GM21515 (cell line): ENCODE results near the gene PKP4.

Experiments used
- ATAC-seq: cut with Tn5 transposase; IDR thresholded peaks from one replicate; pipeline ENCODE4 v1.9.1; 2021; ENCODE audit not compliant: unreplicated experiment

The PKP4 gene

GRCh38 chr2:158498043-158498748 lies 41.4 kb downstream of the PKP4 start:
- ATAC-seq, result no peak

- no peak for ATAC-seq
Observed at GRCh38 chr2:158498749-158499136, 42.0 kb downstream of the PKP4 start.

GRCh38 chr2:158499383-158499782 lies 42.6 kb downstream of the PKP4 start:
- no peak for ATAC-seq

GRCh38 chr2:158500333-158500732 lies 43.6 kb downstream of the PKP4 start:
- ATAC-seq, result no peak

GRCh38 chr2:158501301-158501700 lies 44.5 kb downstream of the PKP4 start:
- no peak for ATAC-seq

- ATAC-seq, result no peak
Observed at GRCh38 chr2:158502974-158503373, 46.2 kb downstream of the PKP4 start.

- no peak for ATAC-seq
Observed at GRCh38 chr2:158504088-158504487, 47.3 kb downstream of the PKP4 start.

GRCh38 chr2:158505448-158505934 lies 48.7 kb downstream of the PKP4 start:
- ATAC-seq, result no peak

GRCh38 chr2:158507141-158507540 lies 50.4 kb downstream of the PKP4 start:
- ATAC-seq, result peak; percentile 66

GRCh38 chr2:158507679-158508078 lies 50.9 kb downstream of the PKP4 start:
- ATAC-seq, result no peak

- ATAC-seq, result no peak
Observed at GRCh38 chr2:158509928-158510797, 53.4 kb downstream of the PKP4 start.

- ATAC-seq, result no peak
Observed at GRCh38 chr2:158510887-158511286, 54.1 kb downstream of the PKP4 start.

- ATAC-seq, result no peak
Observed at GRCh38 chr2:158511706-158512105, 55.0 kb downstream of the PKP4 start.

- no peak for ATAC-seq
Observed at GRCh38 chr2:158512323-158512722, 55.6 kb downstream of the PKP4 start.

GRCh38 chr2:158513841-158514240 lies 57.1 kb downstream of the PKP4 start:
- ATAC-seq, result no peak

- no peak for ATAC-seq
Observed at GRCh38 chr2:158518084-158518483, 61.3 kb downstream of the PKP4 start.

GRCh38 chr2:158519481-158519880 lies 62.7 kb downstream of the PKP4 start:
- no peak for ATAC-seq

GRCh38 chr2:158529379-158530259 lies 72.9 kb downstream of the PKP4 start:
- ATAC-seq, result no peak

GRCh38 chr2:158530829-158531228 lies 74.1 kb downstream of the PKP4 start:
- ATAC-seq, result no peak

GRCh38 chr2:158533009-158533408 lies 76.3 kb downstream of the PKP4 start:
- ATAC-seq, result no peak
